Skin epidermis (tissue), 12 donors: ENCODE results near the gene BBS9.
"Not testable (repeated sequence)": the region's sequence is repeated elsewhere in the genome, so short reads cannot be mapped to it uniquely, and the experiment has no call there.

Source experiments
- H3K27ac ChIP-seq, 21 experiments: fragments of 200-600 bp; sonication (generic) in 11 of 21; one replicate each; pipeline ENCODE4 v1.5.0; 2020; ENCODE audit warnings: mild to moderate bottlenecking in 3 of 21, inconsistent platforms in 2 of 21, moderate library complexity in 2 of 21
- H3K4me3 ChIP-seq, 7 experiments: fragments of 200-600 bp; sonication (generic) in 2 of 7; one replicate each; pipeline ENCODE4 v1.5.0; 2020; ENCODE audit warnings: inconsistent platforms in 2 of 7, mild to moderate bottlenecking in 2 of 7, moderate library complexity in 1 of 7

BBS9 gene

GRCh38 chr7:33128990-33129805 lies at the start of gene BBS9:
BBS9 (plus strand) TSS chr7:33129564; CDS start chr7:33146253, 16,689 bp downstream.
- Histone ChIP-seq H3K4me3 (peak within 1 kb of the TSS; percentile 40 to 78 (median 73)), H3K27ac (peak within 1 kb of the TSS; percentile 14 to 88 (median 81))

- Histone ChIP-seq H3K27ac (no peak overlapping the region), H3K4me3 (no peak overlapping the region)
Measured at GRCh38 chr7:33079763-33080690, 49.3 kb upstream of the BBS9 start.

- H3K4me3 ChIP-seq = no peak overlapping the region
- no peak overlapping the region for H3K27ac ChIP-seq
Measured at GRCh38 chr7:33087356-33087755, 42.0 kb upstream of the BBS9 start.

- Histone ChIP-seq H3K4me3 (no peak overlapping the region), H3K27ac (no peak overlapping the region)
Measured at GRCh38 chr7:33087858-33088257, 41.5 kb upstream of the BBS9 start.

GRCh38 chr7:33089142-33089541 lies 40.2 kb upstream of the BBS9 start:
- no peak overlapping the region for H3K27ac ChIP-seq
- H3K4me3 ChIP-seq = no peak overlapping the region

GRCh38 chr7:33091111-33091531 lies 38.2 kb upstream of the BBS9 start:
- no peak overlapping the region for H3K4me3 ChIP-seq
- H3K27ac ChIP-seq = no peak overlapping the region

- no peak overlapping the region for H3K27ac ChIP-seq
- no peak overlapping the region for H3K4me3 ChIP-seq
Measured at GRCh38 chr7:33091641-33092191, 37.6 kb upstream of the BBS9 start.

- H3K27ac ChIP-seq = no peak overlapping the region
Measured at GRCh38 chr7:33093266-33093665, 36.1 kb upstream of the BBS9 start.

GRCh38 chr7:33094745-33095275 lies 34.6 kb upstream of the BBS9 start:
- H3K4me3 ChIP-seq, H3K27ac ChIP-seq: not testable (repeated sequence)

More at GRCh38 chr7:33093266-33093665, 36.1 kb upstream of the BBS9 start:
- H3K4me3 ChIP-seq = no peak overlapping the region

- Histone ChIP-seq H3K4me3 (no peak overlapping the region), H3K27ac (peak overlapping the region in 1 of 21 experiments; percentile 14)
Measured at GRCh38 chr7:33099154-33099940, 30.0 kb upstream of the BBS9 start.

GRCh38 chr7:33100770-33101169 lies 28.6 kb upstream of the BBS9 start:
- Histone ChIP-seq H3K4me3 (no peak overlapping the region), H3K27ac (no peak overlapping the region)

GRCh38 chr7:33101906-33102305 lies 27.5 kb upstream of the BBS9 start:
- no peak overlapping the region for H3K27ac ChIP-seq

GRCh38 chr7:33107136-33108066 lies 22.0 kb upstream of the BBS9 start:
- Histone ChIP-seq H3K27ac (peak overlapping the region in 1 of 21 experiments; percentile 86), H3K4me3 (peak overlapping the region in 2 of 7 experiments; percentile 87 to 99)

More at GRCh38 chr7:33101906-33102305, 27.5 kb upstream of the BBS9 start:
- H3K4me3 ChIP-seq = no peak overlapping the region

GRCh38 chr7:33108554-33109004 lies 20.8 kb upstream of the BBS9 start:
- Histone ChIP-seq H3K4me3 (peak overlapping the region; percentile 53 to 99 (median 91)), H3K27ac (peak overlapping the region in 20 of 21 experiments; percentile 67 to 94 (median 86))

GRCh38 chr7:33109005-33109757 lies 20.2 kb upstream of the BBS9 start, which contains the start of gene RP9:
RP9 (minus strand) TSS chr7:33109404; CDS start chr7:33109372, 32 bp downstream.
- peak within 1 kb of the TSS; percentile 6 to 94 (median 86) for H3K27ac ChIP-seq
- H3K4me3 ChIP-seq = peak within 1 kb of the TSS; percentile 53 to 99 (median 91)

- Histone ChIP-seq H3K4me3 (peak overlapping the region; percentile 53 to 99 (median 91)), H3K27ac (peak overlapping the region in 11 of 21 experiments; percentile 51 to 94 (median 90))
Measured at GRCh38 chr7:33109758-33110238, 19.6 kb upstream of the BBS9 start.

- Histone ChIP-seq H3K4me3 (no peak overlapping the region), H3K27ac (no peak overlapping the region)
Measured at GRCh38 chr7:33111614-33112013, 17.8 kb upstream of the BBS9 start.
